SJCRH30 (cell line): ENCODE measurements around the gene RAB31. TPM values are rescaled to one million over a fixed set of nuclear protein-coding genes. Genes with fewer than 3 reads are reported as not detected.

Experiments used
- DNase-seq, 2 experiments: peaks; one replicate each; pipeline ENCODE4 v3.0.0-alpha.2; 2015 to 2020
- H3K27ac ChIP-seq: fragments of 250-450 bp; sonication (Bioruptor Pico); 2 replicates; pipeline ENCODE4 v1.5.1; 2020; ENCODE audit warnings: mild to moderate bottlenecking, moderate library complexity
- H3K27me3 ChIP-seq: fragments of 250-450 bp; sonication (Bioruptor Pico); 2 replicates; pipeline ENCODE4 v1.5.1; 2020; ENCODE audit warnings: mild to moderate bottlenecking, moderate library complexity
- H3K36me3 ChIP-seq: fragments of 250-450 bp; sonication (Bioruptor Pico); 2 replicates; pipeline ENCODE4 v1.5.1; 2020; ENCODE audit warnings: mild to moderate bottlenecking, moderate library complexity
- H3K4me1 ChIP-seq: fragments of 250-450 bp; sonication (Bioruptor Pico); 2 replicates; pipeline ENCODE4 v1.5.1; 2020; ENCODE audit warnings: mild to moderate bottlenecking, moderate library complexity
- H3K4me3 ChIP-seq: fragments of 250-450 bp; sonication (Bioruptor Pico); 2 replicates; pipeline ENCODE4 v1.5.1; 2020; ENCODE audit warnings: mild to moderate bottlenecking, moderate library complexity
- H3K9me3 ChIP-seq: fragments of 250-450 bp; sonication (Bioruptor Pico); replicated peaks from 2 replicates; pipeline ENCODE4 v1.5.1; 2020; ENCODE audit warnings: mild to moderate bottlenecking, moderate library complexity
- total RNA-seq: library from RNA; depleted of rRNA; stranded (reverse); fragments of >200 nt; shearing (Covaris generic); gene quantifications from 2 replicates; pipeline ENCODE4 v1.2.3, GENCODE V29; 2014

RAB31 gene
- total RNA-seq, 1 experiment from 2014 or later = 8.1 TPM

DNA sequence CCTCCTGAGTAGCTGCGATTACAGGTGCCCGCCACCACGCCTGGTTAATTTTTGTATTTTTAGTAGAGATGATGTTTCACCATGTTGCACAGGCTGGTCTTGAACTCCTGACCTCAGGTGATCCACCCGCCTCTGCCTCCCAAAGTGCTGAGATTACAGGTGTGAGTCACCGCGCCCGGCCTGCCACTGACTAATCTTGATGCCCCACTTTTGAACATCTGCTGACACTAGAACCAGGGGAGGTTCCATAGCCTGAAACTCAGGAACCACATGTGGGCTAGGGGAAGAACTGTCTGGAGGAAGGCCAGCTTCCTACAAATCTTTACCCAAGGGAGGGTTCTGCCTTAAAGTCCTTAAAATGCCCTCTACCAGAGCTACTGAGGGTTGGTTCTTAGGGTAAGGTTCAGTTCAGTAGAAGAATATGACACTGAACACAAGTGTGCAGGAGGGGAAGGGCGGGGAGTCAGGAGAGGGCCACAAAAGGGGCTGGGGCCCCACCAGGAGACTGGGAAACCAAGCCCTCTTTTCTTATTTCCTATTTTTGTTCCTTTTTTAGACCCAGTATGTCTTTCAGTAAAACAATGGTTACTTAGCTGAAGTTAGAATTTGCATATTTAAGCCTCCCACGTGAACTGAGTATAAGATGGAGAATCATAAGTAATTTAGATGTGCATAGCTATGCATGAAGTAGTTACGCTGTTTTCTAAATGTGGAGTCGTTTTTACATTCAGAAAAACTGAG is 6.3 kb upstream of the RAB31 start:
- H3K4me3 ChIP-seq = no peak overlapping the region

GRCh38 chr18:9704233-9705118 is 3.6 kb upstream of the RAB31 start:
- Histone ChIP-seq H3K27ac (no peak overlapping the region), H3K4me1 (no peaks in the 10 kb centered on the region)
- DNase-seq = no peak

More for the DNA sequence above, 6.3 kb upstream of the RAB31 start:
- Histone ChIP-seq H3K27ac (no peak overlapping the region), H3K27me3 (no peaks in the 10 kb centered on the region), H3K36me3 (no peaks in the 10 kb centered on the region), H3K4me1 (no peaks in the 10 kb centered on the region), H3K9me3 (no peaks in the 10 kb centered on the region)
- DNase-seq = no peak

GRCh38 chr18:9705183-9705829 is 2.8 kb upstream of the RAB31 start:
- H3K9me3 ChIP-seq = no peaks in the 10 kb centered on the region
- no peaks in the 10 kb centered on the region for H3K4me1 ChIP-seq
- no peaks in the 10 kb centered on the region for H3K36me3 ChIP-seq
- no peak overlapping the region for H3K4me3 ChIP-seq
- no peaks in the 10 kb centered on the region for H3K27me3 ChIP-seq
- no peak for DNase-seq
- no peak overlapping the region for H3K27ac ChIP-seq

More at GRCh38 chr18:9704233-9705118, 3.6 kb upstream of the RAB31 start:
- Histone ChIP-seq H3K9me3 (no peaks in the 10 kb centered on the region), H3K36me3 (no peaks in the 10 kb centered on the region), H3K4me3 (no peak overlapping the region), H3K27me3 (no peaks in the 10 kb centered on the region)

- no peak overlapping the region for H3K27ac ChIP-seq
- DNase-seq = no peak
These were observed 1.8 kb upstream of the RAB31 start for GRCh38 chr18:9706081-9706935.

GRCh38 chr18:9707381-9708056 is 582 bp upstream of the RAB31 start:
- peak in 1 of 2 experiments; percentile 15 for DNase-seq
- peak overlapping the region; percentile 65 for H3K4me3 ChIP-seq
- no peak overlapping the region for H3K27ac ChIP-seq
- H3K27me3 ChIP-seq = no peaks in the 10 kb centered on the region
- H3K36me3 ChIP-seq = no peaks in the 10 kb centered on the region
- no peaks in the 10 kb centered on the region for H3K4me1 ChIP-seq
- H3K9me3 ChIP-seq = no peaks in the 10 kb centered on the region

More at GRCh38 chr18:9706081-9706935, 1.8 kb upstream of the RAB31 start:
- Histone ChIP-seq H3K27me3 (no peaks in the 10 kb centered on the region), H3K36me3 (no peaks in the 10 kb centered on the region), H3K4me1 (no peaks in the 10 kb centered on the region), H3K9me3 (no peaks in the 10 kb centered on the region), H3K4me3 (no peak overlapping the region)

GRCh38 chr18:9708434-9709303 is 568 bp downstream of the RAB31 start:
- peak in 1 of 2 experiments; percentile 15 for DNase-seq
- Histone ChIP-seq H3K36me3 (no peaks in the 10 kb centered on the region), H3K4me3 (peak overlapping the region; percentile 65), H3K27ac (no peak overlapping the region), H3K27me3 (no peaks in the 10 kb centered on the region), H3K9me3 (no peaks in the 10 kb centered on the region), H3K4me1 (no peaks in the 10 kb centered on the region)

DNA sequence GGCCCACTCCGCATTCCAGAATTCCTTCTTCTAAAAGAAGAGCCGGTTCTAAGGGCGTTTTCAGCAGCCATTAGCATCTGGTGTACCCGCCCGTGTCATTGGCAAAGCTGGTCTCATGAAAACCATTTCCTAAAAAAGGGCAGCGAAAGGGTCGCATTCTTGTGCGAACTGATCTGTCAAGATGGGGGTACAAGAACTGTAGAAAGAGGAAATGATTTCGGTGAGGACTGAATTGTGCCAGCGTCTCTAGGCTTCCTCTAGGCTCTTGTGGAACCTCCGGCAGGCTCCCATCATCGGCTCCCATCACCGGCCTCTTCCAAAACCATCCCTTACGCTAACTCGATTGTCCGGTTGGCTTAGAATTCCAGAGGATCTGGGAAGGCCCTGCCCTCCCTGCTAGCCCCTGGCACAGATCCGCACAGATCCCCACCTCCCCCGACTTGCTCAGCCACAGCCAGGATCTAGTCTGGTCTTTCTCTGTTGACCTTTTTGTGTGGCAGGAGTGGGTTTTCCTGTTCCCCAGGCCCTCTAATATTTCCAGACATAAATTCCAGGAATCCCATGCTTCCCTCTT is 1.3 kb downstream of the RAB31 start:
- no peaks in the 10 kb centered on the region for H3K27me3 ChIP-seq
- no peak overlapping the region for H3K27ac ChIP-seq
- peak overlapping the region; percentile 65 for H3K4me3 ChIP-seq
- no peaks in the 10 kb centered on the region for H3K9me3 ChIP-seq
- no peaks in the 10 kb centered on the region for H3K36me3 ChIP-seq
- H3K4me1 ChIP-seq = no peaks in the 10 kb centered on the region
- DNase-seq = no peak

- DNase-seq = no peak
- Histone ChIP-seq H3K9me3 (no peaks in the 10 kb centered on the region), H3K4me3 (no peak overlapping the region), H3K4me1 (no peaks in the 10 kb centered on the region), H3K27ac (no peak overlapping the region), H3K36me3 (no peaks in the 10 kb centered on the region), H3K27me3 (no peaks in the 10 kb centered on the region)
These were observed 1.9 kb downstream of the RAB31 start for GRCh38 chr18:9710037-9710436.

- no peaks in the 10 kb centered on the region for H3K36me3 ChIP-seq
- no peaks in the 10 kb centered on the region for H3K4me1 ChIP-seq
- no peak overlapping the region for H3K27ac ChIP-seq
- no peak for DNase-seq
- H3K9me3 ChIP-seq = no peaks in the 10 kb centered on the region
- H3K4me3 ChIP-seq = no peak overlapping the region
- H3K27me3 ChIP-seq = no peaks in the 10 kb centered on the region
These were observed 3.4 kb downstream of the RAB31 start for GRCh38 chr18:9711361-9712129.

GRCh38 chr18:9712130-9712577 is 4.1 kb downstream of the RAB31 start:
- no peak overlapping the region for H3K4me3 ChIP-seq
- H3K4me1 ChIP-seq = no peaks in the 10 kb centered on the region
- H3K9me3 ChIP-seq = no peaks in the 10 kb centered on the region
- H3K27ac ChIP-seq = no peak overlapping the region
- H3K27me3 ChIP-seq = no peaks in the 10 kb centered on the region
- DNase-seq = no peak
- no peaks in the 10 kb centered on the region for H3K36me3 ChIP-seq

- Histone ChIP-seq H3K4me3 (no peak overlapping the region), H3K27ac (no peak overlapping the region), H3K4me1 (no peaks in the 10 kb centered on the region), H3K9me3 (no peaks in the 10 kb centered on the region), H3K36me3 (no peaks in the 10 kb centered on the region), H3K27me3 (no peaks in the 10 kb centered on the region)
- DNase-seq = no peak
These were observed 4.5 kb downstream of the RAB31 start for GRCh38 chr18:9712611-9713010.
